HG03571 (cell line): Measurements from ENCODE around the gene MYH7B.

Source experiments
- ATAC-seq: cut with Tn5 transposase; IDR thresholded peaks from one replicate; pipeline ENCODE4 v1.9.1; 2021; ENCODE audit not compliant: unreplicated experiment

The MYH7B gene

GRCh38 chr20:34943808-34944567 lies 11.7 kb upstream of the MYH7B start:
- no peak for ATAC-seq

- no peak for ATAC-seq
Observed at GRCh38 chr20:34945315-34946077, 10.2 kb upstream of the MYH7B start.

DNA sequence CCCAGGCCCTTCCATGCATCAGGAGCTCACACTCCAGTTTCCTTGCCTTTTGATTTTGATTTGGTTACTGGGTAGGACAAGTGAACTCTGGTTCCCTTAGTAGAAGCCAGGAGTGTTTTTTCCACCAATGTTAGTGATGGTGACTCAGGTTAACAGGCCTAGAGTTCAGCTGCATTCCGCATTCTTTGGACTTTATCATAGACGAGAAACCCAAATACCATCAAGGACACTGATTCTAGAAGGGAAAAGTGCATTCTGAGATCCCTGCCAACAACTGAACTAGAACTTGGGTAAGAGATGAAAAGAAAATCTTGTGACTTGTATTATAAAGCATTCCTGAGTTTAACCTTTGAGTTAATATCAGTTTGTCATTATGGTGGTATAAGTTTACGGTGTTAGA lies 9.0 kb upstream of the MYH7B start:
- no peak for ATAC-seq

GRCh38 chr20:34947336-34947735 lies 8.3 kb upstream of the MYH7B start:
- no peak for ATAC-seq

GRCh38 chr20:34948030-34948429 lies 7.6 kb upstream of the MYH7B start:
- no peak for ATAC-seq

GRCh38 chr20:34949120-34949519 lies 6.5 kb upstream of the MYH7B start:
- no peak for ATAC-seq

- no peak for ATAC-seq
Observed at GRCh38 chr20:34951252-34951651, 4.4 kb upstream of the MYH7B start.

- ATAC-seq, result no peak
Observed at GRCh38 chr20:34951652-34952051, 4.0 kb upstream of the MYH7B start.

GRCh38 chr20:34952671-34953070 lies 3.0 kb upstream of the MYH7B start:
- ATAC-seq, result no peak

- no peak for ATAC-seq
Observed at GRCh38 chr20:34953960-34954359, 1.7 kb upstream of the MYH7B start.

- no peak for ATAC-seq
Observed at GRCh38 chr20:34954904-34955230, 801 bp upstream of the MYH7B start.

DNA sequence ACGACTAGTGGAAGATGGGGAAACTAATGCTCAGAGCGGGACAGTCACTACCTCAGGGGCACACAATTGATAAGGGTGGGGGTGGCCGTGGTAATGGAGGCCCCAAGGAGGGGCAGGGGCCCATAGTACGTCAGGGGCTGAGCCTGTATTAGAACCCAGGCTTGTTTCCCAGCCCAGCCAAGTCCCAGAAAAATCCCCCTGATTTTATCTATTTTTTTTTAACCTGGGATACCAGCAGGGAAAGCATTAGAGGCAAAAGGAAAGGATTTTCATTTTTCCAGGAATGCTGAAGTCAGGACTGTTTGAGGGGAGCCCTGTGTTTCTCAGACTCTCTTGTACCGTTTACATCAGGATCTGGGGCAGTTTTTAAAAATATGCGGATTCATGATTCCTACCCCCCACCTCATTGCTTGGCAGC lies 382 bp downstream of the MYH7B start:
- no peak for ATAC-seq

DNA sequence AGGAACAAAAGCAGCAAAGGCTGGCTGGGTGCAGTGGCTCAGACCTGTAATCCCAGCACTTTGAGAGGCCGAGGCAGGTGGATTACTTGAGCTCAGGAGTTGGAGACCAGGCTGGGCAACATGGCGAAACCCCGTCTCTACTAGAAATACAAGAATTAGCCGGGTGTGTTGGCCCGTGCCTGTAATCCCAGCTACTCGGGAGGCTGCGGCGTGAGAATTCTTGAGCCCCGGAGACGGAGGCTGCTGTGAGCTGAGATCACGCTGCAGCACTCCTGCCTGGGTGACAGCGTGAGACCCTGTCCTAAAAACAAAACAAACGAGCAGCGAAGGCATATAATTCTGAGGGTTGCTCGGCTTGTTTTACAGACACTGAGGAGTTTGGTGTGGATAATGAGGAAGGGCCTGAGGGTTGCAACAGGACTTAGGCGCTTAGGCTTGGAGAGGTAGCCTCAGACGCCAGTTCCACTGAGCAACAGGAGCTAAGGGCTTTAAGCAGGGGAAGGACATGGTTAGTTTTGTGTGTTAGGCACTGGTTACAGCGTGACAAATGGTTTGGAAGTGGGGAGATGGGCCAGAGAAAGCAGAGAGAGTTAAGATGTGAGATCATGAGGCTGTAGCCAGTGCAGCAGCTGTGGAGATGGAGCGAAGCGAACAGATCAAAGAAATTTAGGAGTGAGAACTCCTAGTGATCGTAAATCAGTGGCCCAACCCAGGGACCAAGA lies 1.2 kb downstream of the MYH7B start:
- no peak for ATAC-seq

- no peak for ATAC-seq
Observed at GRCh38 chr20:34964486-34964885, 8.8 kb downstream of the MYH7B start.

DNA sequence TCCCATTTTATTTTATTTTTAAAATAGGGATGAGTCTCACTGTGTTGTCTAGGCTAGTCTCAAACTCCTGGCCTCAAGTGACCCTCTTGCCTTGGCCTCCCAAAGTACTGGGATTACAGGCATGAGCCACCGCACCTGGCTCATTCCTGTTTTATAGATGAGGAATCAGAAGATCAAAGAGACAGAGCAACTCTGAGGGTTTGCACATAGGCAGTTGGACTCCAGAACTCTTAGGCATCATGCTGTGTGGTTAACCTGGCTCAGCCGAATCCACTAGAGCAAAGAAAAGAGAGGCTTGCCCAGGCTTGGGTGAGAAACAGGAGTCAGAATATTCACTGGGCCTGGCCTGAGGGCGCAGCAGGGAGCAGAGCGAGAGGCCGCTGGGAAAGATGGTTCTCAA lies 9.4 kb downstream of the MYH7B start:
- ATAC-seq, result no peak

- no peak for ATAC-seq
Observed at GRCh38 chr20:34967421-34967820, 11.8 kb downstream of the MYH7B start.

DNA sequence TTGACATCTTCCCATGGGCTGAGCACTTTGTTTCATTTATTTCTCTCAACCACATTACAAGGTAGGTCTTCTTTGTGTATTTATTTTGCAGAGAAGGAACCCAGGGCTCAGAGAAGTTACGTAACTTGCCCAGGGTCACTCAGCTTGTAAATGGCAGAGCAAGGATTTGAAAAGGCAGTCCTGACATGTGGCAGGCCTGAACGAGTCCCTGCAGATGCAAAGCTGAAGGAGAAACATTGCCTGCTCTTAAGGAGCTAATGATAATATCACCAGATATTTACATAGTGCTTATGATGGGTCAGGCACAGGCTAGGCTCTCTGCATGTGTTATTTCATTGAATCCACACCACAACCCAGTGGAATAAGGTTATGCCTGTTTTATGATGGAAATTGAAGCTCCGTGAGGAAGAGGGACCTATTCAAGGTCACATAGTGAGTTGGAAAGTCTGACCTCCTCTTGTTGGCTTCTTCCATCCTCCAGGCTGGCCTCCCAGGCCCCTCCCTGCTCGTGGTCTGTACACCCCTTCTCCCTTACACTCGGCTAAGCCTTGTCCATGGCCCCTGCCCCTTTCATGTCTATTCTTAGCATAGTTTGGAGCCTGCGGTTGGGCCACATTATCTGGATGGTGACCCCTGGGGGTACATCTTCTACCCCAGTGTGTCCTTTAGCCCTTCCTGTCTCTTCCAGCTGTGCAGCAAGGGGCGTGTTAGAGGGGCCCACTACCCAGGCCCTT lies 12.5 kb downstream of the MYH7B start:
- ATAC-seq, result no peak

GRCh38 chr20:34970193-34970840 lies 14.6 kb downstream of the MYH7B start:
- ATAC-seq, result no peak

GRCh38 chr20:34970846-34971560 lies 15.3 kb downstream of the MYH7B start:
- ATAC-seq, result no peak

DNA sequence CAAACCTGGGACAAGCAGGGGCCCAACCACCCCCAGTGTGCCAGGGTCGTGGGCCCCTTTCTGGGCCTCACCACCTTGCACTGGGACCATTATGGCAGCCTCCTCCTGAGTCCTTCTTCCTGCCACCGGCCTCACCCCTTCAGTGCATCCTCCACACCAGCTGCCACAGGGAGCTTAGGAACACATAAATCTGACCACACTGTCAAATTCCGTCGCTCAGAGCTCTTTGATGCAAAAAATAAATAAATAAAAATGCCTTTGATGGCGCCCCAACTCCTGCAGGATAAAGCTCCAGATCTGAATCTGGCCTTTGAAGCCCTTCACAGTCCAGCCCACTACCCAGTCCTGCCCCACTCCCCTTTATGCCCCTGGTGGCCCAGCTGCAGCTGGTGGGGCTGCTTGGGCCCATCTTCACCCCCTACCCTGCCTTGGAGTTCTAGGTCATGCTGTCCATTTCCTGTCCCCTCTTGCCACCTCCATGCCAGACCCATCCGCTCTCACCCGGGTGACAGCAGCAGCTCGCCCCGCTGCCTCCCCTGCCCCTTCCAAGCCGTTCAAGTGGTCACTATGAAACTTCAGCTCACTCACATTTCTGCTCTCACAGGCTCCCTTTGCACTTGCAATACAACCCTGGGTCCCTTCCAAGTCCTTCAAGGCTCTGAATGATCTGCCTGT lies 16.0 kb downstream of the MYH7B start:
- ATAC-seq, result no peak
